ENCODE measurements around the gene SLC44A1. TPM values are rescaled to one million over a fixed set of nuclear protein-coding genes. Genes with fewer than 3 reads are reported as not detected.

SLC44A1 gene
- total RNA-seq, 4 donors from 2014 or later = 9.9 to 53.8 (median 40.8) TPM

DNA sequence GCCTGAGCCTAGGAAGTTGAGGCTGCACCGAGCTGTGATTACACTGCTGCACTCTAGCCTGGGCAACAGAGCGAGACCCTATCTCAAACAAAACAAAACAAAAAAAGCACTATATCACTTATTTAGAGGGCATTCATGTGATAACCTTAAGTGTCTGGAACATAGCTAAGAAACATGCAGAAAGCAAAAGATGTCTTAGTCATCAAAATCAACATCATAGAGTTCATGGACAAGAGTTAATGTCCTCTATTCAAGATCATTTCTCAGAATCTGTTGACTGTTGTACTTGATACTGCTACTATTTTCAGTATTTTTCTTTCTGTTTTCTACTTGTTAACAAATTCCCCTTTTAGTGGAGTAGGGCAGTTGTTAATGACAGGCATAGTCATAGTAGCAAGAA, 228.8 kb downstream of the SLC44A1 start:
- no peak for DNase-seq
- H3K9me3 ChIP-seq = no peaks in the 10 kb centered on the region
- TF ChIP-seq, protein P1, sequence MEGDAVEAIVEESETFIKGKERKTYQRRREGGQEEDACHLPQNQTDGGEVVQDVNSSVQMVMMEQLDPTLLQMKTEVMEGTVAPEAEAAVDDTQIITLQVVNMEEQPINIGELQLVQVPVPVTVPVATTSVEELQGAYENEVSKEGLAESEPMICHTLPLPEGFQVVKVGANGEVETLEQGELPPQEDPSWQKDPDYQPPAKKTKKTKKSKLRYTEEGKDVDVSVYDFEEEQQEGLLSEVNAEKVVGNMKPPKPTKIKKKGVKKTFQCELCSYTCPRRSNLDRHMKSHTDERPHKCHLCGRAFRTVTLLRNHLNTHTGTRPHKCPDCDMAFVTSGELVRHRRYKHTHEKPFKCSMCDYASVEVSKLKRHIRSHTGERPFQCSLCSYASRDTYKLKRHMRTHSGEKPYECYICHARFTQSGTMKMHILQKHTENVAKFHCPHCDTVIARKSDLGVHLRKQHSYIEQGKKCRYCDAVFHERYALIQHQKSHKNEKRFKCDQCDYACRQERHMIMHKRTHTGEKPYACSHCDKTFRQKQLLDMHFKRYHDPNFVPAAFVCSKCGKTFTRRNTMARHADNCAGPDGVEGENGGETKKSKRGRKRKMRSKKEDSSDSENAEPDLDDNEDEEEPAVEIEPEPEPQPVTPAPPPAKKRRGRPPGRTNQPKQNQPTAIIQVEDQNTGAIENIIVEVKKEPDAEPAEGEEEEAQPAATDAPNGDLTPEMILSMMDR (IDR thresholded peaks at IDR 0.05) = no peak
- TF ChIP-seq POLR2A (IDR thresholded peaks at IDR 0.05) = no peak

DNA sequence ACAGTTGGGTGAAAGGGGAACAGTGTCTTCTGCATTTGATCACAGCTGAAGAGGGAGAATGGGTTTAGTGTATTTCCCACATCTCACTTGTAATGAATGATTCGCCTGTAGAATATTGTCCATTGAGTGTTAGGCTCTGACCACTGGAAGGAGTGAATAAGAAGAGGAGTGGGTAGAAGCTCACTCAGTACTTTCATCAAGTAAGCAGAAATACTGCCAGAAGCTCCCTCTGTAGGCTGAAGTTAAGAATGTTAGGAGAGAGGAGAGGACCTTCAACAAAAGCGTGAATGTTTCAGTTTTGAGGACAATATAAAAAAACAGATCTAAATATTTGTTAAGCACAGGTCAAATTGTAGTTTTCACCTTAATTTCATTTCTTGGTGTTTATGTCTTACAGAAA, 230.9 kb downstream of the SLC44A1 start:
- no peaks in the 10 kb centered on the region for H3K36me3 ChIP-seq
- no peaks in the 10 kb centered on the region for H3K9me3 ChIP-seq
- H3K27me3 ChIP-seq = no peaks in the 10 kb centered on the region
- TF ChIP-seq, protein P1 (IDR thresholded peaks at IDR 0.05) = peak in 3 of 6 experiments; percentile 34 to 46 (median 46)
- no peak for TF ChIP-seq POLR2A (IDR thresholded peaks at IDR 0.05)
- no peak for DNase-seq
- no peak overlapping the region for H3K27ac ChIP-seq
- H3K4me3 ChIP-seq = no peak overlapping the region
- H3K4me1 ChIP-seq = no peaks in the 10 kb centered on the region

More for the DNA sequence above, 228.8 kb downstream of the SLC44A1 start:
- Histone ChIP-seq H3K36me3 (peaks cover 0 to 8% (median 3%) of the 10 kb centered on the region in 3 donors), H3K27me3 (no peaks in the 10 kb centered on the region), H3K27ac (no peak overlapping the region), H3K4me3 (no peak overlapping the region), H3K4me1 (no peaks in the 10 kb centered on the region)

DNA sequence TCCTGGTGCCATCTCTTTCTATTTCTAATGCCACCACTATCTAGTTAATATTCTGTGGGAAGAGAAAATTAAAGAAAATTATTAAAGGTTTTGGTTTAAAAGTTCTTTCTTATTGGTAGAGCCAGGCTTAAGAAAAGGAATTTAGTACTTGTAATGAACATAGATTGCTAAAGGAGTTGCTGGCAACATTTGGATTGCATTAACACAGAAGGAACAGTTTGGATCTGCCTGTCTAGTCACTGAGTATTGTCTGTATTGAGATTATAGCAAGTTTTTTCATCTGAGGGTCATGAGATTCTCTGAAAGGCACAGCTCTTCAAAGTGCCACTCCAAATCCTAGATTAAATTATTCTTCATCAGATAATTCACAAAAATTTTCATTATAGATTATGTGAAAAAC, 235.4 kb downstream of the SLC44A1 start:
- Histone ChIP-seq H3K4me1 (no peaks in the 10 kb centered on the region), H3K27me3 (no peaks in the 10 kb centered on the region), H3K36me3 (no peaks in the 10 kb centered on the region), H3K4me3 (no peak overlapping the region), H3K9me3 (no peaks in the 10 kb centered on the region), H3K27ac (no peak overlapping the region)
- TF ChIP-seq, protein P1 (IDR thresholded peaks at IDR 0.05) = no peak
- no peak for TF ChIP-seq POLR2A (IDR thresholded peaks at IDR 0.05)
- no peak for DNase-seq

DNA sequence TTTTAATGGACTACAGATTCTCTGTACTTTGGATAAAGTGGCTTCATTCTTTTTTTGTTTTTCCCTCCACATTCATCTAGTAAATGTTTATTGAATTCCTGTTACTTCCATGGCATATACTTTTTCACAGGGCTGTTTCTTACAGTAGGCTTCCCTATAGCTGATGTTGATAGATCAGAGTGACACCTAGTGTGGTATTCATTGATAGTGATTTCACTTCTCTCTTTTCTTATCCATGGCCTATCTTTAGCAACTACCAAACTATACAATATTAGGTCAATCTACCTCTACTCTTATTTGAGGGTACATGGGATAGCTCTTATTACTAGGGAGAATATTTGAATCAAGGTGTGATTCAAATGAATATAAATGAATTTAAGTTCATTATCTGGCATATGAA, 239.2 kb downstream of the SLC44A1 start:
- H3K36me3 ChIP-seq = peaks cover 0 to 4% (median 0%) of the 10 kb centered on the region in 3 donors
- H3K27me3 ChIP-seq = no peaks in the 10 kb centered on the region
- H3K9me3 ChIP-seq = no peaks in the 10 kb centered on the region
- no peak for TF ChIP-seq POLR2A (IDR thresholded peaks at IDR 0.05)
- TF ChIP-seq, protein P1 (IDR thresholded peaks at IDR 0.05) = peak in 1 of 6 experiments; percentile 15
- no peak for DNase-seq
- H3K4me1 ChIP-seq = no peaks in the 10 kb centered on the region
- H3K4me3 ChIP-seq = no peak overlapping the region
- no peak overlapping the region for H3K27ac ChIP-seq

DNA sequence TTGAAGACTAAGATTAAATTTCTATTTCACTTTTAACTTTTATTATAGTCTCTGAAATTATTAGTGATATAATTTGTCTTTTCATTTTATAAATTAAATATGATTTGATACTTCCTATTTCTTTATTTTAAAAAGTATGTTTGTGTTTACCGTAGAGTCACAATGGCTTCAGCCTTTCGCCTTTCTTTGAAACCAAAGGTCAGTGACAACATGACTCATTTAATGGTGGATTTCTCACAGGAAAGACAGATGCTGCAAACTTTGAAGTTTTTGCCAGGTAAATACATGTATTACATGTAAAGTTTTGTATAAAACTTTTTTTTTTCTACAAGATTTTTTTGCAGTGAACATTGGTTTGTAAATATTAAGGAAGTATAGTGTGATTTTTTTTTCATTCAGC, 239.8 kb downstream of the SLC44A1 start:
- no peaks in the 10 kb centered on the region for H3K4me1 ChIP-seq
- peaks cover 0 to 6% (median 0%) of the 10 kb centered on the region in 3 donors for H3K36me3 ChIP-seq
- no peak for DNase-seq

More for the DNA sequence above, 239.8 kb downstream of the SLC44A1 start:
- H3K9me3 ChIP-seq = no peaks in the 10 kb centered on the region
- TF ChIP-seq, protein P1 (IDR thresholded peaks at IDR 0.05) = peak in 1 of 6 experiments; percentile 11
- TF ChIP-seq POLR2A (IDR thresholded peaks at IDR 0.05) = no peak
- no peaks in the 10 kb centered on the region for H3K27me3 ChIP-seq
- no peak overlapping the region for H3K4me3 ChIP-seq
- no peak overlapping the region for H3K27ac ChIP-seq

Data from Peyer's patch (tissue), 4 donors.